Mammary epithelial cell (primary cell): ENCODE results near the gene ARMC9.

Experiments
- CTCF ChIP-seq, 2 donors: IDR thresholded peaks in 1 of 2; conservative IDR thresholded peaks in 1 of 2; 2 replicates each; pipeline ENCODE4 v1.5.1; 2011 to 2012; ENCODE audit warnings: inconsistent platforms in 2 of 2, low read length in 2 of 2, mild to moderate bottlenecking in 2 of 2, control low read depth in 1 of 2, low read depth in 1 of 2; ENCODE audit not compliant: insufficient read depth in 1 of 2; ENCODE audit errors: extremely low read depth in 1 of 2
- EZH2 ChIP-seq: IDR thresholded peaks from 2 replicates; pipeline ENCODE4 v1.6.1; 2012; ENCODE audit warnings: low read length, inconsistent platforms, borderline replicate concordance

- TF ChIP-seq CTCF (conservative IDR thresholded peaks at IDR 0.05 in 1 of 2, IDR thresholded peaks at IDR 0.05 in 1 of 2; ENCODE audit: extremely low read depth in 1 of 2, insufficient read depth in 1 of 2, low read depth in 1 of 2, low read length in 2 of 2), result peak in 1 of 2 donors; percentile 1
- peak; percentile 37 for TF ChIP-seq EZH2
These were observed 196.0 kb downstream of the ARMC9 start for GRCh38 chr2:231394211-231395141.
